T-helper 9 cell (primary cell): ENCODE measurements around the gene BLACAT1.
"Not testable (repeated sequence)": the region's sequence is repeated elsewhere in the genome, so short reads cannot be mapped to it uniquely, and the experiment has no call there.

Experiments used
- DNase-seq: peaks from one replicate; pipeline ENCODE4 v3.0.0-alpha.2; 2020

The BLACAT1 gene

GRCh38 chr1:205438213-205439158 is 17.4 kb downstream of the BLACAT1 start:
- no peak for DNase-seq

GRCh38 chr1:205437570-205437969 is 18.3 kb downstream of the BLACAT1 start:
- DNase-seq, result no peak

GRCh38 chr1:205436776-205437410 is 19.0 kb downstream of the BLACAT1 start:
- no peak for DNase-seq

GRCh38 chr1:205435578-205436573 is 20.0 kb downstream of the BLACAT1 start:
- DNase-seq, result no peak

- no peak for DNase-seq
Observed at GRCh38 chr1:205434738-205435137, 21.1 kb downstream of the BLACAT1 start.

- DNase-seq, result not testable (repeated sequence)
Observed at GRCh38 chr1:205432692-205433091, 23.2 kb downstream of the BLACAT1 start.

- DNase-seq, result no peak
Observed at GRCh38 chr1:205432116-205432515, 23.7 kb downstream of the BLACAT1 start.

- DNase-seq, result peak; percentile 28
Observed at GRCh38 chr1:205430696-205431305, 25.0 kb downstream of the BLACAT1 start.

- no peak for DNase-seq
Observed at GRCh38 chr1:205429762-205430695, 25.8 kb downstream of the BLACAT1 start.

GRCh38 chr1:205424901-205425600 is 30.8 kb downstream of the BLACAT1 start:
- DNase-seq, result no peak

GRCh38 chr1:205423814-205424399 is 31.9 kb downstream of the BLACAT1 start:
- DNase-seq, result no peak

- no peak for DNase-seq
Observed at GRCh38 chr1:205422993-205423642, 32.7 kb downstream of the BLACAT1 start.

GRCh38 chr1:205421798-205422197 is 34.0 kb downstream of the BLACAT1 start, which contains the start of gene LEMD1:
Gene LEMD1, minus strand, starts transcription at chr1:205422056. Its CDS starts 1,520 bp downstream, at chr1:205420536.
- DNase-seq, result no peak

GRCh38 chr1:205420938-205421337 is 34.9 kb downstream of the BLACAT1 start:
- no peak for DNase-seq

- no peak for DNase-seq
Observed at GRCh38 chr1:205417870-205418635, 37.8 kb downstream of the BLACAT1 start.

GRCh38 chr1:205416322-205416721 is 39.5 kb downstream of the BLACAT1 start:
- DNase-seq, result no peak

- no peak for DNase-seq
Observed at GRCh38 chr1:205410581-205411298, 45.1 kb downstream of the BLACAT1 start.

GRCh38 chr1:205407970-205408369 is 47.9 kb downstream of the BLACAT1 start:
- no peak for DNase-seq
